ENCODE results near the gene GSTCD.

- no peak for TF ChIP-seq EZH2 (IDR thresholded peaks at IDR 0.05; ENCODE audit: low read length, missing control alignments)
- no peak for TF ChIP-seq CTCF (conservative IDR thresholded peaks at IDR 0.05 in 1 of 2, IDR thresholded peaks at IDR 0.05 in 1 of 2; ENCODE audit: low read depth in 1 of 2, low read length in 2 of 2)
Observed at GRCh38 chr4:105710678-105711077, 2.1 kb downstream of the GSTCD start.

All from fibroblast of lung (primary cell).